Measurements from ENCODE around the gene ZNF433. TPM values are rescaled to one million over a fixed set of nuclear protein-coding genes. Genes with fewer than 3 reads are reported as not detected.
"Not testable (repeated sequence)": the region's sequence is repeated elsewhere in the genome, so short reads cannot be mapped to it uniquely, and the experiment has no call there.

ZNF433 gene
- 1 to 10 TPM; 2.9 to 6.6 (median 4.1) TPM for total RNA-seq
- 1 to 10 TPM; 2.4 to 9.3 TPM for polyA plus RNA-seq
- long read RNA-seq, donor 1, partial matches to known transcripts: 0 of 4 reads
- long read RNA-seq, donor 1, other reads (novel, unspliced or antisense): 1 of 4 reads
- long read RNA-seq, donor 2, partial matches to known transcripts: 0 of 6 reads
- long read RNA-seq, donor 2, other reads (novel, unspliced or antisense): 0 of 6 reads
- long read RNA-seq, donor 3, transcript ZNF433-203 (5 exons, 2,322 nt): minor isoform, 5 of 17 reads
- long read RNA-seq, donor 3, transcript ZNF433-208 (4 exons, 785 nt): major isoform, 6 of 17 reads
- long read RNA-seq, donor 3, partial matches to known transcripts: 0 of 17 reads
- long read RNA-seq, donor 3, other reads (novel, unspliced or antisense): 2 of 17 reads

DNA sequence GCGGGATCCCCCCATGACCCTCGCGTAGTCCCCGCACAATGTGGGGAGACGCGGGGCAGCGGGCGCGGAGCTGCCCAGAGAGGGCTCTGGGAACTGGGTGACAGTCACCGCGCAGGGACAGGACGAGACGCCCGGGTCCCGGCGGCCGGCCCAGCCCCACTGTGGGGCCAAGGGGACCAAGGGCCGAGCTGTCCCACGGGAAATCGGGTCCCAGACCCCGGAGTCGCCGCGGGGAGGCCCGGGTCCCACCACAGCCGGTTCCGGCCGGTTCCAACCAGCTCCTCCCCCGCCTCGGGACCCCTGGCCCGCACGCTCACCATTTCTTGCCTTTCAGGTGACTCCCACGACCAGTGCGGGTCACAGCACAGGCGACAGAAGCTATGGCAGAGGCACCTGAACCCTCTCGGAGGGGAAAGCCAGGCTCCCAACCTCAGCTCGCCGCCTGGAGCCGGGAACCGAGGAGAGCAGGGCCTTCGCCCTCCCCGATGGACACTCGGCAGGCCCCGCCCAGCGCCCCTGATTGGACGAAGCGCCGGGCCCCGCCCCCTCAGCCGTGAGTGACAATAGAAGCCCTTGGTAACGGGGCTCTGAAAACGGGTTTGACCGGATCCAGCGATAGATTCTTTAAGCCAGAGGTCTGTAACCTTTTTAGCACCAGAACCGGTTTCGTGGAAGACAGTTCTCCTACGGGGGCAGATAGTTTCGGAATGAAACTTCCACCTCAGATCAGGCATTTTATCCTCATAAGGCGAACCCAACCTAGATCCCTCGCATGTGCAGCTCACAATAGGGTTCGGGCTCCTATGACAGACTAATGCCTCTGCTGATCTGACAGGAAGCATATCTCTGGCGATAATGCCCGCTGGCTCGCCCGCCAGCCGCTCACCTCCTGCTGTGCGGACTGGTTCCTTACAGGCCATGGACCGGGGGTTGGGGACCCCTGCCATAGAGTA lies at the start of gene ZNF433:
TSS of gene ZNF433 (minus strand) at position 460 of the 953 bp plus-strand sequence. CDS start at position 320, 140 bp downstream.
- Histone ChIP-seq H3K4me1 (peaks cover 0 to 20% (median 8%) of the 10 kb centered on the region in 9 donors), H3K36me3 (no peaks in the 10 kb centered on the region), H3K27ac (peak within 1 kb of the TSS; percentile 55 to 92 (median 88)), H3K27me3 (no peaks in the 10 kb centered on the region), H3K9me3 (peaks cover 0 to 3% (median 0%) of the 10 kb centered on the region in 11 donors), H3K4me3 (peak within 1 kb of the TSS; percentile 74 to 97 (median 89))
- TF ChIP-seq, protein P1, sequence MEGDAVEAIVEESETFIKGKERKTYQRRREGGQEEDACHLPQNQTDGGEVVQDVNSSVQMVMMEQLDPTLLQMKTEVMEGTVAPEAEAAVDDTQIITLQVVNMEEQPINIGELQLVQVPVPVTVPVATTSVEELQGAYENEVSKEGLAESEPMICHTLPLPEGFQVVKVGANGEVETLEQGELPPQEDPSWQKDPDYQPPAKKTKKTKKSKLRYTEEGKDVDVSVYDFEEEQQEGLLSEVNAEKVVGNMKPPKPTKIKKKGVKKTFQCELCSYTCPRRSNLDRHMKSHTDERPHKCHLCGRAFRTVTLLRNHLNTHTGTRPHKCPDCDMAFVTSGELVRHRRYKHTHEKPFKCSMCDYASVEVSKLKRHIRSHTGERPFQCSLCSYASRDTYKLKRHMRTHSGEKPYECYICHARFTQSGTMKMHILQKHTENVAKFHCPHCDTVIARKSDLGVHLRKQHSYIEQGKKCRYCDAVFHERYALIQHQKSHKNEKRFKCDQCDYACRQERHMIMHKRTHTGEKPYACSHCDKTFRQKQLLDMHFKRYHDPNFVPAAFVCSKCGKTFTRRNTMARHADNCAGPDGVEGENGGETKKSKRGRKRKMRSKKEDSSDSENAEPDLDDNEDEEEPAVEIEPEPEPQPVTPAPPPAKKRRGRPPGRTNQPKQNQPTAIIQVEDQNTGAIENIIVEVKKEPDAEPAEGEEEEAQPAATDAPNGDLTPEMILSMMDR (IDR thresholded peaks at IDR 0.05): peak in 3 of 9 donors; percentile 5 to 30 (median 21)
- peak; percentile 99 to 100 (median 100) for ATAC-seq
- peak; percentile 95 to 96 for DNase-seq
- intact Hi-C loops (cut with DNase I): loop anchor here in 1 of 10 donors (2.0 kb wide), 2 partner anchors 17 to 47 kb away; partner anchors contain the start of gene ZNF878
- WGBS, 2 donors: 1% methylated on average over 68 of the region's 68 CpGs

DNA sequence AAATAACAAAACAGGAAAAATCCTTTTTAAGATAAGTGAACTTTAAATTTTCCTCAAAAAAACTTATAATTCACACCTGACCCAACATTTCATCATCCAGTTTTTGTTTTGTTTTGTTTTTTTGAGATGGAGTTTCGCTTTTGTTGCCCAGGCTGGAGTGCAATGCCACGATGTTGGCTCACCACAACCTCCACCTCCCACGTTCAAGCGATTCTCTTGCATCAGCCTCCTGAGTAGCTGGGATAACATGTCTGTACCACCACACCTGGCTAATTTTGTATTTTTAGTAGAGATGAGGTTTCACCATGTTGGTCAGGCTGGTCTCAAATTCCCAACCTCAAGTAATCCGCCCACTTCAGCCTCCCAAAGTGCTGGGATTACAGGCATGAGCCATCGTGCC lies 47.9 kb upstream of the ZNF433 start:
- ATAC-seq; H3K4me1 ChIP-seq; H3K27ac ChIP-seq; DNase-seq; intact Hi-C loops (cut with DNase I); H3K4me3 ChIP-seq; H3K27me3 ChIP-seq: not testable (repeated sequence)
- Histone ChIP-seq H3K36me3 (peaks cover 0 to 59% (median 18%) of the 10 kb centered on the region in 9 donors), H3K9me3 (peaks cover 0 to 64% (median 29%) of the 10 kb centered on the region in 11 donors)
- WGBS, 2 donors: 96 to 97% methylated on average over 6 of the region's 6 CpGs

DNA sequence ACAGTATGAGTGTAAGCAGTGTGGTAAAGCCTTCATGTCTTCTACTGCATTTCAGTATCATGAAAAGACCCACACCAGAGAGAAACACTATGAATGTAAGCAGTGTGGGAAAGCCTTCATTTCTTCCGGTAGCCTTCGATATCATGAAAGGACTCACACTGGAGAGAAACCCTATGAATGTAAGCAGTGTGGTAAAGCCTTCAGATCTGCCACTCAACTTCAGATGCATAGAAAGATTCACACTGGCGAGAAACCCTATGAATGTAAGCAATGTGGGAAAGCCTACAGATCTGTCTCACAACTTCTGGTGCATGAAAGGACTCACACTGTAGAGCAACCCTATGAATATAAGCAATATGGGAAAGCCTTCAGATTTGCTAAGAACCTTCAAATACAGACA lies 41.9 kb upstream of the ZNF433 start:
- peaks cover 8 to 100% (median 89%) of the 10 kb centered on the region in 11 donors for H3K9me3 ChIP-seq
- peaks cover 27 to 96% (median 71%) of the 10 kb centered on the region in 9 donors for H3K36me3 ChIP-seq
- H3K4me1 ChIP-seq: no peaks in the 10 kb centered on the region
- intact Hi-C loops (cut with DNase I): no loop called here
- no peak overlapping the region for H3K4me3 ChIP-seq
- WGBS, 2 donors: 84 to 98% methylated on average over 3 of the region's 3 CpGs
- no peaks in the 10 kb centered on the region for H3K27me3 ChIP-seq
- TF ChIP-seq, protein P1 (IDR thresholded peaks at IDR 0.05): no peak
- DNase-seq: no peak
- no peak for ATAC-seq
- no peak overlapping the region for H3K27ac ChIP-seq

DNA sequence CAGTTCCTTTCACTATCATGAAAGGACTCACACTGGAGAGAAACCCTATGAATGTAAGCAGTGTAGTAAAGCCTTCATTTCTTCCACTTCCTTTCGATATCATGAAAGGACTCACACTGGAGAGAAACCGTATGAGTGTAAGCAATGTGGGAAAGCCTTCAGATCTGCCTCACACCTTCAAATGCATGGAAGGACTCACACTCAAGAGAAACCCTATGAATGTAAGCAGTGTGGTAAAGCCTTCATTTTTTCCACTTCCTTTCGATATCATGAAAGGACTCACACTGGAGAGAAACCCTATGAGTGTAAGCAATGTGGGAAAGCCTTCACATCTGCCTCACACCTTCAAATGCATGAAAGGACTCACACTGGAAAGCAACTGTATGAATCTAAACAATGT lies 40.9 kb upstream of the ZNF433 start:
- DNase-seq; H3K4me1 ChIP-seq; ATAC-seq; H3K27ac ChIP-seq; H3K4me3 ChIP-seq; intact Hi-C loops (cut with DNase I); H3K27me3 ChIP-seq: not testable (repeated sequence)
- 98% methylated on average over 3 of the region's 3 CpGs for WGBS, 2 donors
- Histone ChIP-seq H3K36me3 (peaks cover 27 to 95% (median 71%) of the 10 kb centered on the region in 9 donors), H3K9me3 (peaks cover 8 to 100% (median 98%) of the 10 kb centered on the region in 11 donors)

All from heart right ventricle (tissue), 16 donors.